HepG2 (cell line): ENCODE results near the gene MT1M. TPM values are rescaled to one million over a fixed set of nuclear protein-coding genes. Genes with fewer than 3 reads are reported as not detected.

Source experiments
- AGO1 ChIP-seq: fragments of 200-400 bp; formaldehyde crosslinking; IDR thresholded peaks from 2 replicates; pipeline ENCODE4 v1.6.1; 2017; ENCODE audit warnings: mild to moderate bottlenecking, low read depth, low read length, moderate library complexity; ENCODE audit not compliant: poor library complexity, severe bottlenecking
- CBX2 ChIP-seq, 2 experiments: fragments of 200-600 bp in 1 of 2; sonication (generic); formaldehyde crosslinking in 1 of 2; IDR thresholded peaks; 2 replicates each; pipeline versions ENCODE4 v1.7.0 to v1.8.1; 2018 to 2022; ENCODE audit warnings: low read depth in 2 of 2, low read length in 1 of 2, mild to moderate bottlenecking in 1 of 2, missing genetic modification reagents in 1 of 2
- FOXC1 ChIP-seq: sonication (generic); formaldehyde crosslinking; IDR thresholded peaks from 2 replicates; pipeline ENCODE4 v1.8.0; 2022; ENCODE audit warnings: mild to moderate bottlenecking, missing genetic modification reagents, borderline replicate concordance
- GPBP1L1 ChIP-seq: sonication (generic); formaldehyde crosslinking; IDR thresholded peaks from 2 replicates; pipeline ENCODE4 v1.5.0; 2020; ENCODE audit warnings: mild to moderate bottlenecking, missing genetic modification reagents
- GZF1 ChIP-seq: sonication (generic); formaldehyde crosslinking; IDR thresholded peaks from 2 replicates; pipeline ENCODE4 v1.5.1; 2020; ENCODE audit warnings: mild to moderate bottlenecking, missing genetic modification reagents
- ISL2 ChIP-seq: sonication (generic); formaldehyde crosslinking; IDR thresholded peaks from 2 replicates; pipeline ENCODE4 v1.5.0; 2020; ENCODE audit warnings: missing genetic modification reagents
- NCOA5 ChIP-seq: sonication (generic); formaldehyde crosslinking; IDR thresholded peaks from 2 replicates; pipeline ENCODE4 v1.4.0; 2020; ENCODE audit warnings: missing genetic modification reagents
- SATB2 ChIP-seq: sonication (generic); formaldehyde crosslinking; IDR thresholded peaks from 2 replicates; pipeline ENCODE4 v1.5.0; 2020; ENCODE audit warnings: missing genetic modification reagents
- SOX6 ChIP-seq, 2 experiments: fragments of 450-650 bp in 1 of 2; sonication (generic) in 1 of 2; formaldehyde crosslinking in 1 of 2; IDR thresholded peaks; 2 replicates each; pipeline versions ENCODE4 v1.4.0 to v1.6.1; 2017 to 2020; ENCODE audit warnings: antibody characterized with exemption in 1 of 2, mild to moderate bottlenecking in 1 of 2, missing genetic modification reagents in 1 of 2
- TFDP1 ChIP-seq: IDR thresholded peaks from 2 replicates; pipeline ENCODE4 v1.6.1; 2016; ENCODE audit warnings: missing compliant biosample characterization, missing genetic modification reagents, borderline replicate concordance
- TGIF2 ChIP-seq: IDR thresholded peaks from 2 replicates; pipeline ENCODE4 v1.6.1; 2016; ENCODE audit warnings: control low read depth, missing compliant biosample characterization
- U2AF1 ChIP-seq: fragments of 200-400 bp; formaldehyde crosslinking; optimal IDR thresholded peaks from 2 replicates; pipeline ENCODE3; 2017; ENCODE audit warnings: mild to moderate bottlenecking, low read depth, low read length
- ZBED4 ChIP-seq: sonication (generic); formaldehyde crosslinking; IDR thresholded peaks from 2 replicates; pipeline ENCODE4 v1.4.0; 2020; ENCODE audit warnings: missing genetic modification reagents, borderline replicate concordance
- ZBTB34 ChIP-seq: sonication (generic); formaldehyde crosslinking; IDR thresholded peaks from 2 replicates; pipeline ENCODE4 v1.8.0; 2022; ENCODE audit warnings: mild to moderate bottlenecking, missing genetic modification reagents
- ZBTB8A ChIP-seq: sonication (generic); formaldehyde crosslinking; IDR thresholded peaks from 2 replicates; pipeline ENCODE4 v1.4.0; 2020; ENCODE audit warnings: mild to moderate bottlenecking, low read depth, missing genetic modification reagents, borderline replicate concordance
- ZNF430 ChIP-seq: sonication (generic); formaldehyde crosslinking; IDR thresholded peaks from 2 replicates; pipeline ENCODE4 v1.9.0; 2021; ENCODE audit warnings: mild to moderate bottlenecking, missing genetic modification reagents
- ZNF431 ChIP-seq: sonication (generic); formaldehyde crosslinking; IDR thresholded peaks from 2 replicates; pipeline ENCODE4 v1.9.0; 2022; ENCODE audit warnings: missing genetic modification reagents, low read depth, mild to moderate bottlenecking, borderline replicate concordance
- ZNF768 ChIP-seq: sonication (generic); formaldehyde crosslinking; IDR thresholded peaks from 2 replicates; pipeline ENCODE4 v1.4.0; 2020; ENCODE audit warnings: missing genetic modification reagents
- ZNF776 ChIP-seq: sonication (generic); formaldehyde crosslinking; IDR thresholded peaks from 2 replicates; pipeline ENCODE4 v1.4.0; 2020; ENCODE audit warnings: mild to moderate bottlenecking, missing genetic modification reagents
- ZSCAN12 ChIP-seq: sonication (generic); formaldehyde crosslinking; IDR thresholded peaks from 2 replicates; pipeline ENCODE4 v1.9.0; 2021; ENCODE audit warnings: mild to moderate bottlenecking, missing genetic modification reagents
- polyA plus RNA-seq, 8 experiments: library from polyadenylated mRNA; depleted of rRNA in 3 of 8; stranded (reverse) in 7 of 8; unstranded in 1 of 8; fragments of >200 nt; fragmentation: Illumina TruSeq in 4 of 8; extraction: Trizol in 4 of 8; gene quantifications; 2 replicates each; pipeline versions ENCODE4 v1.2.1 to v1.2.3, GENCODE V29; 2011 to 2016; ENCODE audit warnings: low read depth in 4 of 8, missing spikeins in 1 of 8, mixed read lengths in 1 of 8; ENCODE audit not compliant: insufficient read depth in 1 of 8
- total RNA-seq, 5 experiments: library from RNA; depleted of rRNA; stranded (reverse); fragments of >200 nt; fragmentation: Illumina TruSeq; extraction: Trizol; gene quantifications; 2 replicates each; pipeline ENCODE4 v1.2.3, GENCODE V29; 2016; ENCODE audit warnings: low read depth in 1 of 5

The MT1M gene
- total and polyA plus RNA-seq, 2 of the 13 experiments (the other 11 are each of a cell fraction or from before 2014, with no cell fraction given): 4.6 TPM; not detected in 1

- no peak for TF ChIP-seq ZBED4
- TF ChIP-seq SATB2 (CRISPR knock-in tag): no peak
- TF ChIP-seq ZNF430 (CRISPR knock-in tag): peak; percentile 54; the same call in 1 of the 2 replicates
- TF ChIP-seq GZF1 (CRISPR knock-in tag): no peak
- TF ChIP-seq ZNF776 (CRISPR knock-in tag): peak; percentile 38; the same call in 1 of the 2 replicates
- TF ChIP-seq ZNF768 (CRISPR knock-in tag): peak; percentile 67; the same call in 1 of the 2 replicates
- TF ChIP-seq TFDP1: peak; percentile 68; the same call in 1 of the 2 replicates
- no peak for TF ChIP-seq ZNF431 (CRISPR knock-in tag)
- TF ChIP-seq ZSCAN12 (CRISPR knock-in tag): no peak
- TF ChIP-seq ZBTB8A (CRISPR knock-in tag): no peak
- no peak for TF ChIP-seq NCOA5 (CRISPR knock-in tag)
- no peak for TF ChIP-seq AGO1
- no peak for TF ChIP-seq ISL2 (CRISPR knock-in tag)
- 0 out of 2 replicates have a peak, but pooled peaks have one; percentile 40 for TF ChIP-seq FOXC1 (CRISPR knock-in tag)
- no peak for TF ChIP-seq GPBP1L1 (CRISPR knock-in tag)
- no peak for TF ChIP-seq U2AF1
- no peak for TF ChIP-seq ZBTB34 (CRISPR knock-in tag)
- TF ChIP-seq CBX2 (IDR thresholded peaks at IDR 0.05; ENCODE audit: low read depth, low read length): no peak
- peak; percentile 58; the same call in 1 of the 2 replicates for TF ChIP-seq CBX2 (CRISPR knock-in tag; IDR thresholded peaks at IDR 0.05; ENCODE audit: low read depth)
- TF ChIP-seq TGIF2 (CRISPR knock-in tag): no peak
- no peak for TF ChIP-seq SOX6 (IDR thresholded peaks at IDR 0.05)
- peak; percentile 24; the same call in 1 of the 2 replicates for TF ChIP-seq SOX6 (CRISPR knock-in tag; IDR thresholded peaks at IDR 0.05)
Measured at GRCh38 chr16:56643080-56643778, 10.8 kb downstream of the MT1M start (continued).
